Right lobe of liver (tissue), 4 donors: ENCODE results near the gene SLC7A5.

ENCODE experiments used
- CTCF ChIP-seq, 4 donors: fragments of 200-600 bp in 3 of 4; fragments of 450-650 bp in 1 of 4; IDR thresholded peaks; one replicate each; pipeline versions ENCODE4 v1.5.1 to v1.8.0; 2016 to 2022; ENCODE audit warnings: antibody characterized with exemption in 4 of 4, mild to moderate bottlenecking in 2 of 4
- POLR2A ChIP-seq: fragments of 450-650 bp; IDR thresholded peaks from one replicate; pipeline ENCODE4 v1.6.1; 2017; ENCODE audit warnings: antibody characterized with exemption, mild to moderate bottlenecking
- donor health status: DM: no; HTN: no; CAD: no.
- donor health status: DM: no; HTN: no; CAD: no.
- donor health status: DM: no; HTN: yes; CAD: no.

GRCh38 chr16:87831421-87832136 lies 37.7 kb downstream of the SLC7A5 start:
- TF ChIP-seq CTCF (IDR thresholded peaks at IDR 0.05) (no peak), POLR2A (no peak)
